HG02610 (cell line): ENCODE results near the gene GMCL1.

Experiments
- ATAC-seq: cut with Tn5 transposase; IDR thresholded peaks from one replicate; pipeline ENCODE4 v1.9.1; 2021; ENCODE audit warnings: mild to moderate bottlenecking, moderate library complexity; ENCODE audit not compliant: unreplicated experiment

Gene GMCL1

GRCh38 chr2:69923116-69923515 lies 93.7 kb downstream of the GMCL1 start:
- no peak for ATAC-seq

GRCh38 chr2:69926849-69927515 lies 97.5 kb downstream of the GMCL1 start:
- ATAC-seq, result no peak
